NCI-H345 treated with DMSO at 0.1 percent for 48 hours (cell line): ENCODE measurements around the gene PTOV1.

Experiments
- DNase-seq: peaks from one replicate; lab custom pipeline; 2025; ENCODE audit not compliant: unreplicated experiment; lab: John Stamatoyannopoulos, UW

Gene PTOV1

DNA sequence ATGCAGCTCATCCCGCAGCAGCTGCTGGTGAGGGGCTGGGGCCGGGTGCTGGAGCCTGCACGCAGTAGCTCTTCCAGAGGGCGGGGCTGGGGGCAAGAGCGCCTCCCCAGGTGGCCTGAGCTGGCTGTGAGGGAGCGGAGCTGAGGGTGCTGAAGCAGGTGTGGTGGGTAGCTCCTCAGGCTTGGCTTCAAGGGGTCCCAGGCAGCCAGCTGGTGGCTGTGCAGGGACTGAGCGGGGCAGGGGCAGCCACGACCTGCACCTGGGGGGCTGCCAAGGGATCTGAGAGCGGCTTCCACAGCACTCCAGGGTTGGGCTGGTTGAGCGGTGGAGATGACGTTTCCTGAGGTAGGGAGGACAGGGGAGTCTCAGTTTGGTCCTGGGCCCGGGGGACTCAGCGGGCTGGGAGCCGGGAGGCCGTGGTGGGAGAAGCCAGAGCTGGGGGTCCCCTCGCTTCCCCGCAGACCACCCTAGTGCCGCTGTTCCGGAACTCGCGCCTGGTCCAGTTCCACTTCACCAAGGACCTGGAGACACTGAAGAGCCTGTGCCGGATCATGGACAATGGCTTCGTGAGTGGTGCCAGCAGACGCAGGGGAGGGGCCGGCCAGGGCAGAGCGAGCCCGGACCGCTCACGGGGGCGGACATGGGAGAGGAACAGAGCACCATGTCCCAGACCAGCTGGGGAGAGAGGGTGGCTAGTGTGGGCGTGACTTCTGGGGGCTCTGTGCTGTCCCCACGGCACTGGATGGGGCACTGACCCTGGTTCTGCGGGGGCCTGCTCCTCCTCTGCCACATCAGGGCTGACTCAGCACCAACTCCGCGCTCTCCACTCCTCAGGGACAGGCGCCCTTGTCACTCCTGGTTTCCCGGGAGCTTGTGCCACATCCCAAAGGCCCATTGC, 7.4 kb downstream of the PTOV1 start:
- no peak for DNase-seq

DNA sequence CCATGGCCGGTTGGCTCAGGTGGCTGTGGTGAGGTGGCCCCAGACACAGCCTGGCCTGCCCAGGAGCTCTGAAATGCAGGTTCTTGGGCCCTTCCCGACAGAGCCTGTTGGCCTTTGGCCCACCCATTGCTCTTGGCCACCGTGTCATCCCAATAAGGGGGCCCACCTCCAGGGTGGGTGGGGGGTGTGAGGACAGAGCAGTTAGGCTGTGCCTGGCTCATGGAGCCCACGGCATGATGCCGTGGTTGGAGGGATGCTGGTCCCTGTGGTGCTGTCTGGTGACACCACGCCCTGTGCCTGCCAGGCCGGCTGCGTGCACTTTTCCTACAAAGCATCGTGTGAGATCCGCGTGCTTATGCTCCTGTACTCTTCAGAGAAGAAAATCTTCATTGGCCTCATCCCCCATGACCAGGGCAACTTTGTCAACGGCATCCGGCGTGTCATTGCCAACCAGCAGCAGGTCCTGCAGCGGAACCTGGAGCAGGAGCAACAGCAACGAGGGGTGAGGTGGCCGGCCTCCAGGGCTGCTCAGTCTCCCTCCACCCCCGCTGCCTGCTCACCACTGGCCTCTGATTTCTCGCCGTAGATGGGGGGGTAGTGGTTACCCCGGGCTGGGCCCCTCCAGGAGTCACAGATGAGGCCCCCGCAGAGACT, 8.8 kb downstream of the PTOV1 start:
- DNase-seq = no peak

DNA sequence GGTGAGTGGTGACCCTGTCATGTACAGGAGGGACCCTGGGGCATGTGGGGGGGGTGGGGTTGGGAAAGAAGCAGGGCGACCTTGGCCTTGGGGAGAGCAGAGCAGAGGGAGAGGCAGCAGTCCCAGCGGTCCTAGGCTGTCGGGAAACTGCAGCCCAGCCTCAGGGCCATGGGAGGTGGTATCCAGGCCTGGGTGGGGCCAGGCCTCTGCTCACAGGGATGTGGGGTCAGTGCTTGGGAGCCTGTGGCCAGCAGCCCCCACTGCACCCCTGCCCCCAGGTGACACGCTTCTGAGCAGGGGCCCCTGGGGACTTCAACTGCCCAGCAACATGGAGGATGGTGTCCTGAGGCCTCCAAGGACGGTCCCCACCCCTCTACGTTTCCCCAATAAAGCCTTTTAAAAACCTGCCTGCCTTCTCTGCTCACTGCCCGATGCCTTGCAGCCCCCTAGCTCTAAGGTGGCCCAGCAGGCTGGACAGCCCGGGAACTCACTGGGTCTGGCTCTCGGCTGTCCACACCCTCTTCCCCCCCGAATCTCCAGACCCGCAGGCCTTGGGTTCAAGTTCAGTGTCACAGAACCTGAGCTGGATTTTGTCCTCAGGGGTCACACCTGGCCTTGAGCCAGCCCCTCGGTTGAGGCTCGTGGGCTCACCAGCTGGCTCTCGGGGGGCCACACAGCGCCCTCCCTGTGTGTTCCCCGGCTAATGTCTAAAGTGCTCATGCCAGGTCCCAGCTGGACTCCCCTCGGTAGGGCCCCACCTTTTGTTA, 9.6 kb downstream of the PTOV1 start:
- DNase-seq = no peak

DNA sequence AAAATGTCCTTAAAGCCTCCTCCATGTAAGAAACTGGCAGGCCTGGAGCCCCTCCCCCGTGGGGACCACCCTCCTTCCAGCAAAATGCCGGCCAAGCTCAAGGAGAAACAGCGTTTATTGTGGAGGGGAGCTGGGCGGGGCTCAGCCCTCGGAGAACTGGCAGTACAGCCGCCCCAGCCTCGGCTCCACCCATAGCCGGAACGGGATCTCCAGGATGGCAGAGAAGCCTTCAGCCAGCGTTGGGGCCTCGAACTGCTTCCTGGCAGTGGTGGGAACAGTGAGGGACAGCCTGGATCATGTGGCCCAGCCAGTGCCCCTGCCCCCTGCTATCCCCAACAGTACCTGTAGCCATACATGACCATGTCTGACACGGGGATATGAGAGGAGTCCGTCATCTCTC, 10.1 kb downstream of the PTOV1 start:
- no peak for DNase-seq

GRCh38 chr19:49861541-49862378, 10.8 kb downstream of the PTOV1 start:
- no peak for DNase-seq

- DNase-seq = no peak
These were observed 11.7 kb downstream of the PTOV1 start for GRCh38 chr19:49862391-49863253.

DNA sequence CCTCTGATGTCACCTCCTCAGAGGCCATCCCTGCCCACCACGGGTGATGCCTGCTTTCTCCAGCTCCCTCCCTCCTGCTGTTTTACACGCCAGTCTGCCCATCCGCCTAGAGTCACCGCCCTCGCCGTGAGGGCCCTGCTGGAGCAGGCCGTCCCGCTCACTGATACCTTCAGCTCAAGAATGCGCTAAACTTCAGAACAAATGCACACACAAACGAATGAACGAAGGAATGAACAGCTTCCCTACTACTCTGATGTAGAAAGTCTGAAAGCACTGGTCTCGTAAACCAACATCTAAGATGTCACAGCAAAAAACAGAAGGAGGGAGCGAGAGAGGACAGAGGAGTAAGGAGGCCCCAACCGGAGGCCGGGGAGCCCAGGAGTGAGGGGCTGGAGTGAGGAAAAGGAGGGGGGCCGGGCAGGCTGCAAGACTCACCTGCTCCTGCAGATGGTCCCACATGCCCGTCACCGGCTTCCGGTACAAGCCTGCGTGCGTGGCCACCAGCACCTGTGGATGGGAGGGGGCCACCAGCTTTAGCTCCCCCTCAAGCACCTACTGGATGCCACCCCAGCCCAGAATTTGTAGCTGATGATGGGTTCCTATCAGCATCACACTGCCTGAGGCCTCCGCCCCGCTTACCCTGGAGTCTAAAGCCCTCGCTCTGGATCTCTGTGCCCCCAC, 12.4 kb downstream of the PTOV1 start:
- DNase-seq = no peak

- DNase-seq = no peak
These were observed 13.0 kb downstream of the PTOV1 start for GRCh38 chr19:49863935-49864320.

- no peak for DNase-seq
These were observed 13.9 kb downstream of the PTOV1 start for GRCh38 chr19:49864890-49865289.

DNA sequence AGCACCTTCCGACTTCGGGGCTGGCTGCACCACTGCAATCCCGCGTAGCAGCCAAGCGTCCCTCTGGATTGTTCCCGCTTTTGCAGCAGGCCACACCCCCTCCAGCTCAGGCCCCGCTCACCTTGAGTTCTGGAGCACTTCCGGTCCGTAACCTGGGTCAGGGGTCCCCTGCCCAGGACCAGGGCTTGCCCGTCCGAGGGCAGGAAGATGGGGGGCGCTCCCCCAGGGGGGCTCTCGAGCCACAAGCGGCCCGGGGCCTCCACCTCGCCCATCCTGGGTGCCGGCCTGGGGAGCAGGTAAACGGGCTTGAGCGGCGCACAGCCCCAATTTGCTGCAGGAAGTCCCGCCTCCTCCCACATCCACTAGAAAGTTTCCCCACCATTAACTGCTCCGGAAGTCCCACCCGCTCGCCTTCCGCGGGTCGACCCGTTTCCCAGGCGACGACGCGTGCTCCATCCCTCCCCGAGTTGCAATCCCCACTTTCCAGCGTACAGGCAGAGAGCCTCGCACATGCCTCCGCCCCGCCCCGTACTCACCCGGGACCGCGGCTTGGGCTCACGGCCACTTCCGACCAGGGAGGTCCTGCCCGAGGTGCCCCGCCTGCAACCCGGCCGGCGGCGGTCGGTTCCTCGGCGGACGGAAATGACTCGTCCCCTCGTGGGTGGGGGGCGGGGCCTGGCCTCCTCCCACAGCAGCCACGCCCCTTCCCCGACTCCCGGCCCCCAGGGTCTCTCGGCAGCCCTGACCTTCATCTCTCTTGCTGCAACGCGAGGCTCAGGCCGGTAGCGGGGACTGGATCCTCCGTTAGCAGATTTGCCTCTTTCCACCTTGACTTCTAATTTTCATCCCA, 16.2 kb downstream of the PTOV1 start, which contains the start of gene PNKP:
Gene PNKP, minus strand, starts transcription at position 644 of the 850 bp plus-strand sequence. Its CDS starts 372 bp downstream, at position 272.
- DNase-seq = peak; percentile 82

GRCh38 chr19:49869009-49869483, 18.1 kb downstream of the PTOV1 start:
- no peak for DNase-seq

- DNase-seq = peak; percentile 96
These were observed 18.7 kb downstream of the PTOV1 start for GRCh38 chr19:49869484-49870308.

DNA sequence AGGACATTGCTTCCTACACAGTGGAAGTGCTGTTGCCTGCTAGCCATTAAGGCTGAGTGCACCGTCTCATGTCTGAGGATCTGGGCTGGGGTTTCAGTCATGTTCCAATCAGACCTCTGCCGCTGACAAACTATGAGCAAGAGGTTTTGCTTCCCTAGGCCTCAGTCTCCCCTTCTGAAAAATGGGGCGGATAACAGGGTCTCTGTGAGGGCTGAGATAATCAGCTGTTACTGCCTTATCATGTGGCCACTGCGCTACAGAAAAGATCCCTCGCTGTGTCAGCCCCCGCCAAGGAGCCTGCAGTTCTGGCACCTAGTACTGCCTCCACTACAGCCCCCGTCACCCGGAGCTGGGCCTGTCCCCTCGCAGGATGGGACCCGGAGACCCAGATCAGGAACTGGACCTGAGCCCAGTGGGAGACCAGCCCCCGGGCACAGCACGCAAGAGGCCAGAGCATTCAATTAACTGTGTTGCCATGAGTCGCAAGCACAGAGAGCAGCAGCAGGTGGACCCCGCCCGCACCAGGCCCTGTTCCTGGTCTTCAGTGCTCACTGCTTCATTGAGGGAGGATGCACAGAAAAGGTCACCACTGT, 19.4 kb downstream of the PTOV1 start:
- no peak for DNase-seq

DNA sequence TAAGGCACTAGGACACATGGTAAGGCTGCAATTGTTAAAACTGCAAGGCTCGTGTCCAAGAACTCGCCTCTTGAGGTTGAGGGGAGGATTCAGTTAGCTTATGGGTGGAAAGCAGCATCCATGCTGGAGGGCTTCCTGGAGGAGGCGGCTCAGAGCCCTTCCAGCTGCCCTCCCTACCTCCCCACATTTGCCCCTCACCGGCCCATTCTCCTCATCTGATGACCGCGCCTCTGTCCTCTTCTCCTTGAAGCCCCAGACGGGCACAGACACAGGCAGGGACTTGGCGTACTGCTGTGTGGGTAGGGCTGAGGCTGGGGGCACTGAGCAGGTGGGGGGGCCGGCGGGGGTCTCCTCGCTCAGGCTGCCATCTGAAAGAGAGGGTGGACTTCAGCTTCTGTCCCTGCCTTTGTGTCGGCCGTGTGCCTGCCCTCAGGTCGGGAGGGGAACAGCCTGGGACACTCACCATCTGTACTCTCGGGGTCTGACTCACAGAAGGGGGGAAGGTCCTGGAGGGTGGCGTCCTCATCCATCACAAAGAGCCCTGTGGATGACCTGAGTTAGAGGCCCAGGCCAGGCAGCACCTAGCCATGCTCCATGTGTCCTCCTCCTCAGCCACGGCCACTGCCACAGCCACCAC, 20.5 kb downstream of the PTOV1 start:
- DNase-seq = no peak

- DNase-seq = no peak
These were observed 21.5 kb downstream of the PTOV1 start for GRCh38 chr19:49872245-49873128.
